ENCODE measurements around the gene MATN1.

Gene MATN1

DNA sequence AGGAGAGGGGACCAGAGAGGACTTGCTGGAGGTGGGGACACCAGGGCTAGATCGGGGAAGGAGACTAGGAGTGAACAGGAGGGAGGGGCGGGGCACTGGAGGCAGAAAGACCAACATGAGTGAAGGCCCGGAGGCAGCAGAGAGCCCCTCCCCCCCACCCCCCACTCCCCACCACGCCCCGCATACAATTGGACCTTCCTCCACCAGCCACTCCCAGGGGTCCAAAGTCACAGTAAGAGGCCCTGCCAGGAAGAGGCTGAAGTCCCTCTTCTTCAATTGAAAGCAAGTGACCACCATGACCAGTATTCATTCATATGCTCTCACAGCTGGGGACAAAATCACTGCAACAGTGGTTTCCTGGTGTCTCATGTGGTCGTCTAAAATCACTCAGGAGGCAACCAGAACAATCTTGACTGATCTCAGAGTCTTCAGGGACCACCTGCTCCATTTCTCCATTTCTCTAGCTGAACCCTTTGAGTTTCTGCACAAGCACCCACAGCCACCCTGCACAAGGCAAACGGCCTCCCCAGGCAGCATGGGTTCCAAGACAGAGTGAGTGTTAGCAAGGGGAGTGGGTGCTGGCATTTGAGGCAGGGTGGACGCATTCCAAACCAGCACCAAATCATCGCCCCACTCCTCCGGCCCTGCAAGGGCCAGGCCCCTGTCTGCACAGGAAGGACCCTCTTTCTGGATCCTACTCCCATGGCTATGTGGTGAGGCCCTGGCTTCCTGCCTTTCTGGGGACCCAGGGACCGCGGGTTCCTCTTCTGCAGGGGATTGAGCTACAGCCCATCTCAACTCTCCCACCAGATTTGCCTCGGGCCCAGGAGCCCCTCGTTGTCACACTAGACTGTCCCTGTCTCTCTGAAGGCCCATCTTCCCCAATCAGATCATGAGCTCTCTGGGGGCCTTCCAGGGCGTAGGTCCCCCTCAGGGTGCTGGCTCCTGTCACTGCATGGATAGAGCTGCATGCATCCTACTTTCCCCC lies 17.2 kb upstream of the MATN1 start:
- Histone ChIP-seq H3K36me3 (ENCODE audit: insufficient read depth, low read depth, low read length) (no peaks in the 10 kb centered on the region), H3K27ac (ENCODE audit: low read length) (no peak overlapping the region), H3K9me3 (ENCODE audit: insufficient read depth, low read depth, low read length) (no peaks in the 10 kb centered on the region), H3K4me1 (ENCODE audit: insufficient read depth, low read length) (no peaks in the 10 kb centered on the region), H3K9ac (ENCODE audit: low read depth, low read length) (no peak overlapping the region), H3K4me3 (ENCODE audit: low read length) (no peak overlapping the region), H3K27me3 (ENCODE audit: insufficient read depth, low read length) (no peaks in the 10 kb centered on the region)

DNA sequence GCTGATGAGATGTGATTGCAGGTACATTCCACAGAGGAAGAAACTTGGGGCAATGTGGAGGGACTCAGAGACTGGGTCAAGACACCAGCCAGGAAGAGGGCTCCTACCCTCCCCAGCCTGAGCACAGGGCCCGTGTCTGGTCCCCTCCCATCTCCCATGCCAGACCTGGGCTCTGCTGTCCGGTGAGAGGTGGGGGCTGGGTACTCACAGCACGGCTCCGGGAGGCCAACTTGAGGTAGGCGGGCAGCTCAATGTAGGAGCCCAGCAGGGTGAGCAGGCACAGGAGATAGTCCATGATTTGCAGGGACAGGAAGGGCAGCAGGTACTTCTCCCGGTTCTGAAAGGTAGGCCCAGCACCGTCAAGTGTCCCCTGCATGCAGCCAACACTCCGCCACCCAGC lies 16.2 kb upstream of the MATN1 start:
- Histone ChIP-seq H3K36me3 (ENCODE audit: insufficient read depth, low read depth, low read length) (no peaks in the 10 kb centered on the region), H3K9ac (ENCODE audit: low read depth, low read length) (no peak overlapping the region), H3K4me1 (ENCODE audit: insufficient read depth, low read length) (no peaks in the 10 kb centered on the region)

GRCh38 chr1:30738715-30739559 lies 15.6 kb upstream of the MATN1 start:
- Histone ChIP-seq H3K4me1 (ENCODE audit: insufficient read depth, low read length) (no peaks in the 10 kb centered on the region), H3K36me3 (ENCODE audit: insufficient read depth, low read depth, low read length) (no peaks in the 10 kb centered on the region), H3K9me3 (ENCODE audit: insufficient read depth, low read depth, low read length) (no peaks in the 10 kb centered on the region), H3K27me3 (ENCODE audit: insufficient read depth, low read length) (no peaks in the 10 kb centered on the region), H3K9ac (ENCODE audit: low read depth, low read length) (no peak overlapping the region), H3K27ac (ENCODE audit: low read length) (no peak overlapping the region), H3K4me3 (ENCODE audit: low read length) (no peak overlapping the region)

More for the DNA sequence above, 16.2 kb upstream of the MATN1 start:
- H3K4me3 ChIP-seq (ENCODE audit: low read length), result no peak overlapping the region
- H3K27me3 ChIP-seq (ENCODE audit: insufficient read depth, low read length), result no peaks in the 10 kb centered on the region
- no peaks in the 10 kb centered on the region for H3K9me3 ChIP-seq (ENCODE audit: insufficient read depth, low read depth, low read length)
- H3K27ac ChIP-seq (ENCODE audit: low read length), result no peak overlapping the region

DNA sequence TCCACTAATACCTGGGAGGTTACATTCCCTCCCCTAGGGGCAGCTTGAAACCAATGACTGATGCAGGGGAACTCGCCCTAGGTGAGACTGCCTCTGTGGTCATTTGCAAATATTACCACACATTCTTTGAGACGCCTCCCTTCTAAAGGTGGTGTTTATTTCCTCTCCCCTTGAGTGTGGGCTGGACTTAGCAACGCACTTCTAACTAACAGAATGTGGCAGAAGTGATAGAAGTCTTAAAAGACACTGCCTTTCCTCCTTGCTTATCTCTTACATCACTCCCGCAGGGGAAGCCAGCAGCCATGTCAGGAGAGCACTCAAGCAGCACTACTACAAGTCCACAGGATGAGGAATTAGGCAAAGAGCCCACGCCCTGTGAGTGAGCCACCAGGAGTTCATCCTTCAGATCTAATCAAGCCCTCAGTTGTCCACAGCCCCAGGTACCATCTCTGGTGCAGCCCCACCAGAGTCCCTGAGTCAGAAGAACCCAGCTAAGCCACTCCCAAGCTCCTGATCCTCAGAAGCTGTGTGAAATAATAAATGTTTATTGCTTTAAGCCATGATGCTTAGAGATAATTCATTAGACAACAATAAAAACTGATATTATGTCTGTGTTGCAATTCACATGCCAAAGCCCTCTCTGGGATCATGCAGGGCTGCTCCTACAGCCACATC lies 14.8 kb upstream of the MATN1 start:
- no peaks in the 10 kb centered on the region for H3K4me1 ChIP-seq (ENCODE audit: insufficient read depth, low read length)

GRCh38 chr1:30737357-30738039 lies 14.1 kb upstream of the MATN1 start:
- Histone ChIP-seq H3K27ac (ENCODE audit: low read length) (no peak overlapping the region), H3K4me1 (ENCODE audit: insufficient read depth, low read length) (no peaks in the 10 kb centered on the region), H3K9me3 (ENCODE audit: insufficient read depth, low read depth, low read length) (no peaks in the 10 kb centered on the region), H3K4me3 (ENCODE audit: low read length) (no peak overlapping the region), H3K27me3 (ENCODE audit: insufficient read depth, low read length) (no peaks in the 10 kb centered on the region), H3K9ac (ENCODE audit: low read depth, low read length) (no peak overlapping the region), H3K36me3 (ENCODE audit: insufficient read depth, low read depth, low read length) (no peaks in the 10 kb centered on the region)

More for the DNA sequence above, 14.8 kb upstream of the MATN1 start:
- Histone ChIP-seq H3K36me3 (ENCODE audit: insufficient read depth, low read depth, low read length) (no peaks in the 10 kb centered on the region), H3K9me3 (ENCODE audit: insufficient read depth, low read depth, low read length) (no peaks in the 10 kb centered on the region), H3K27ac (ENCODE audit: low read length) (no peak overlapping the region), H3K9ac (ENCODE audit: low read depth, low read length) (no peak overlapping the region), H3K4me3 (ENCODE audit: low read length) (no peak overlapping the region), H3K27me3 (ENCODE audit: insufficient read depth, low read length) (no peaks in the 10 kb centered on the region)

DNA sequence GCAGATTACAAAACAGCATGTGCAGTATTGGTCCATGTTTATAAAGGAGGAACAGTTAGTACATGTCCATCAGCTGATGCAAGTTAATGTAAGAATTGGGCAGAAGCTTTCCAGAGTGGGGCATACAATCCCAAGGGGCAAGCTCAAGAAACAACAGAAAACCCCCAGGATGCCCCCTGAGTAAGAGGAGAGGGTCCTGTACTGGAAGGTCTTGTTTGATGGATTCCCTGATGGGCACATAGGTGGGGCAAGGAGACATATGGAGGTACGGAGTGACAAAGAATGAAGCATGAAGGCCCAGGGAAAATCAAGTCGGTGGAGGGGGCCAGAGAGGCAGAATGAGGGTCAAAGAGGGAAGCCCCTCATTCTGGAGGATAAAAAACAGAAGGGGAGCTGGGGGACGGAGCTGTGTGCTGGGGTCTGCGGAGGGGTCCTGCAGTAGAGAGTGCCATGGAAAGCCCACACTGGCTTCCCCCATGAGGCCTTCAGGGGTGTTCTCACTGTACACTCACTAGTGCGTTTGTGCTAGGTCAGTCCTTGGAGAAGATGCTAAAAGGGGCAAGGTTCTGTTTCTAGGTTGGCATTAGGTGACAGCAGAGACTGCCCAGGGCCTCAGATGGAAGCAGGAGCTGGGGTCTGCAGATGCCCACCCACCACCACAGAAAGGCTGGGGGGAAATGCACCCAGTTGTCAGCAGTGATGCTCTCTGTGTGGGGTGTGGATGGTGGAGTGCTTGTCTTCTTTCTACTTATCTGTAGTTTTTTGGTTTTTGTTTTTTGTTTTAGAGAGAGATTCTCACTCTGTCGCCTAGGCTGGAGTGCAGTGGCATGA lies 12.5 kb upstream of the MATN1 start:
- Histone ChIP-seq H3K27ac (ENCODE audit: low read length) (no peak overlapping the region), H3K27me3 (ENCODE audit: insufficient read depth, low read length) (no peaks in the 10 kb centered on the region), H3K9ac (ENCODE audit: low read depth, low read length) (no peak overlapping the region), H3K4me3 (ENCODE audit: low read length) (no peak overlapping the region), H3K36me3 (ENCODE audit: insufficient read depth, low read depth, low read length) (no peaks in the 10 kb centered on the region), H3K9me3 (ENCODE audit: insufficient read depth, low read depth, low read length) (no peaks in the 10 kb centered on the region), H3K4me1 (ENCODE audit: insufficient read depth, low read length) (no peaks in the 10 kb centered on the region)

DNA sequence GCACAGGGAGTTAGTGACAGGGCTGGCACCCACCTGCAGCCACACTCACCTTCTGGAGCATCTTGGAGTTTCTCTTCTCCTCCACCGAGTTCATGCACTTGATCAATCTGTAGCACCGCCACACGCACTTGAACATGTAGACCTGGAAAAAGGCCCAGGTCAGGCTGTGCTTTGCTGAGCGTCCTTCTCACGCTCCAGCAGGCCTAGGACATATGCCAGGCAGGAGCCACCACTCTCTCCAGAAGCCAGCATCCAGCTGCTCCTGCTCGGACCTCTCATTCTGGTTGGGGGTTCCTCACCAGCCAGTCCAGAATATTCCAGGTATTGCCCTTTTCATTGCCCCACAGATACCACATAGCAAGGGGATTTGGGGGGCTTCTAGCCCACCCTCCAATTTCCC lies 11.7 kb upstream of the MATN1 start:
- Histone ChIP-seq H3K9ac (ENCODE audit: low read depth, low read length) (no peak overlapping the region), H3K4me3 (ENCODE audit: low read length) (no peak overlapping the region), H3K36me3 (ENCODE audit: insufficient read depth, low read depth, low read length) (no peaks in the 10 kb centered on the region)

DNA sequence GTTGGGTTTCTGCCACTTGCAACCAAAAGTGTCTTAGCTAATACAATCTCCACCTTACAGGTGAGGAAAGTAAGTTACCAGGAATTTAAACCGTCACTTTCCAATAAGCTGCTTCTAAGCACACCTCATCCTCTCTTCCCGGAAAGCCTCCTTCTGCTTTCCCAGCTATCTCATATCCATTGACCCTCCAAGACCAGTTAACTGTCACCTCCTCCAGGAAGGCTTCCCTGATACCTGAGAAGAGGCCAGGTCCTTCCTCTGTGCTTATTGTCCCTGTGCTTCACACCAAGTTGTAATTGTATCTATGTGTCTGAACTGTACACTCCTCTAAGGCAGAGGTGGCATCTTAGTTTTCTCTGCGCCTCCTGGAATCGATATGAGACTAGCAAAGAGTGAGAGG lies 11.2 kb upstream of the MATN1 start:
- H3K4me1 ChIP-seq (ENCODE audit: insufficient read depth, low read length), result no peaks in the 10 kb centered on the region
- H3K27me3 ChIP-seq (ENCODE audit: insufficient read depth, low read length), result no peaks in the 10 kb centered on the region
- no peak overlapping the region for H3K27ac ChIP-seq (ENCODE audit: low read length)
- H3K36me3 ChIP-seq (ENCODE audit: insufficient read depth, low read depth, low read length), result no peaks in the 10 kb centered on the region
- no peaks in the 10 kb centered on the region for H3K9me3 ChIP-seq (ENCODE audit: insufficient read depth, low read depth, low read length)
- no peak overlapping the region for H3K4me3 ChIP-seq (ENCODE audit: low read length)
- H3K9ac ChIP-seq (ENCODE audit: low read depth, low read length), result no peak overlapping the region

More for the DNA sequence above, 11.7 kb upstream of the MATN1 start:
- Histone ChIP-seq H3K4me1 (ENCODE audit: insufficient read depth, low read length) (no peaks in the 10 kb centered on the region), H3K27me3 (ENCODE audit: insufficient read depth, low read length) (no peaks in the 10 kb centered on the region), H3K27ac (ENCODE audit: low read length) (no peak overlapping the region), H3K9me3 (ENCODE audit: insufficient read depth, low read depth, low read length) (no peaks in the 10 kb centered on the region)

DNA sequence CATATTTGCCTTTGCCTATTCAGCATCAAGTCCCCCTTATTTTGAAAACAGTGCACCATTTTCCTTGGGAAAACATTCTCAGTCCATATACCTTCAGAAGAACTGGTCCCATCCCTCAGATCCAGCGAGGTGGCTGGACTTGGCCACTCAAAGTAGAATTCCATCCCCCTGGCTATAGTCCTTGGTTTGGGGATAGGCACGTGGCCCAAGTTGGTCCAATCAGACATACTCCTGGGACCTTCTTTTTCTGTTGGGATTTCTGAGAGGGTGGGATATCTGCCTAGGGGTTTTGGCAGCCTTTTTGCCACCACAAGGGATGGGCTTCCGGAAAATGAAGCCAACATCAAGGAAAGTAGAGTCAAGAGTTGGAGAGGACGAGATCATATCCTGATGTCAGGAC lies 10.7 kb upstream of the MATN1 start:
- H3K27ac ChIP-seq (ENCODE audit: low read length), result no peak overlapping the region
- H3K9ac ChIP-seq (ENCODE audit: low read depth, low read length), result no peak overlapping the region
- H3K9me3 ChIP-seq (ENCODE audit: insufficient read depth, low read depth, low read length), result no peaks in the 10 kb centered on the region
- no peak overlapping the region for H3K4me3 ChIP-seq (ENCODE audit: low read length)
- no peaks in the 10 kb centered on the region for H3K36me3 ChIP-seq (ENCODE audit: insufficient read depth, low read depth, low read length)
- H3K4me1 ChIP-seq (ENCODE audit: insufficient read depth, low read length), result no peaks in the 10 kb centered on the region
- no peaks in the 10 kb centered on the region for H3K27me3 ChIP-seq (ENCODE audit: insufficient read depth, low read length)

- Histone ChIP-seq H3K4me1 (ENCODE audit: insufficient read depth, low read length) (no peaks in the 10 kb centered on the region), H3K27ac (ENCODE audit: low read length) (no peak overlapping the region)
Measured at GRCh38 chr1:30733493-30733892, 10.1 kb upstream of the MATN1 start.

More at GRCh38 chr1:30733493-30733892, 10.1 kb upstream of the MATN1 start:
- H3K9ac ChIP-seq (ENCODE audit: low read depth, low read length), result no peak overlapping the region
- no peaks in the 10 kb centered on the region for H3K27me3 ChIP-seq (ENCODE audit: insufficient read depth, low read length)
- H3K4me3 ChIP-seq (ENCODE audit: low read length), result no peak overlapping the region
- H3K9me3 ChIP-seq (ENCODE audit: insufficient read depth, low read depth, low read length), result no peaks in the 10 kb centered on the region
- H3K36me3 ChIP-seq (ENCODE audit: insufficient read depth, low read depth, low read length), result no peaks in the 10 kb centered on the region
